BLaER1 treated with 17β-estradiol and CSF1 and Interleukin-3, amounts not matched to agents 10 nM and 100 nM (cell line): ENCODE data around the gene ADAMTS2.

Source experiments
- H3K27ac ChIP-seq, 11 experiments: shearing (Covaris generic); formaldehyde crosslinking; 2 replicates each; pipeline ENCODE4 v1.8.1; 2022
- H3K27me3 ChIP-seq, 11 experiments: shearing (Covaris generic); formaldehyde crosslinking; 2 replicates each; pipeline ENCODE4 v1.8.1; 2022
- H3K36me3 ChIP-seq, 11 experiments: shearing (Covaris generic); formaldehyde crosslinking; 2 replicates each; pipeline ENCODE4 v1.8.1; 2022
- H3K4me1 ChIP-seq, 10 experiments: shearing (Covaris generic); formaldehyde crosslinking; 2 replicates each; pipeline ENCODE4 v1.8.1; 2022
- H3K4me2 ChIP-seq, 11 experiments: shearing (Covaris generic); formaldehyde crosslinking; 2 replicates each; pipeline ENCODE4 v1.8.1; 2022
- H3K4me3 ChIP-seq, 10 experiments: shearing (Covaris generic); formaldehyde crosslinking; 2 replicates each; pipeline ENCODE4 v1.8.1; 2022
- H3K9ac ChIP-seq, 11 experiments: shearing (Covaris generic); formaldehyde crosslinking; 2 replicates each; pipeline ENCODE4 v1.8.1; 2022
- H3K9me3 ChIP-seq, 11 experiments: shearing (Covaris generic); formaldehyde crosslinking; replicated peaks in 1 of 11; 2 replicates each; pipeline ENCODE4 v1.8.1; 2022
- H4K20me1 ChIP-seq, 11 experiments: shearing (Covaris generic); formaldehyde crosslinking; 2 replicates each; pipeline ENCODE4 v1.8.1; 2022
- Cebpa-rat ChIP-seq, 11 experiments: shearing (Covaris generic); IDR thresholded peaks; 2 replicates each; pipeline ENCODE4 v1.8.1; 2022

Gene ADAMTS2

DNA sequence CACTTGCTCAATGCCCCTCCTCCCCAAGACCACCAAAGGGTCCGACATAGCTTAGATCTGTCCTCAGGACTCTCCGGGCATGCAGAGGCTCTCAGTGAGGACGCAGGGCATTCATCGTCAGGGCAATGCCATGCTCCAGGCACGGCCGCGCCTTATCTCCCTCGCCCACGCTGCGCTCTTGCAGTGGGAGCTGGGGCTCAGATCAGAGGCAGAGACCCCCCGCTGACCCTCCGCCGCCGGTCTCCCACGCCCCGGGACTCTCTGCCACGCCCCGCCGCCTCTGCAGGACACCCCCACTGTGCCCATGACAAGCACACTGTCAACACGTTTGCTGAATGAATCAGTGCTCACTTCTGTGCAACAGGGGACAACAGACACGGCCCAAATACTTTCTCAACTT lies 140.7 kb downstream of the ADAMTS2 start:
- no peak overlapping the region for H3K27ac ChIP-seq
- H3K36me3 ChIP-seq, result no peaks in the 10 kb centered on the region
- TF ChIP-seq Cebpa-rat (IDR thresholded peaks at IDR 0.05), result no peak
- H3K4me1 ChIP-seq, result peaks cover 0 to 4% (median 0%) of the 10 kb centered on the region in 10 experiments; a peak in 3 of 20 replicates
- H3K9ac ChIP-seq, result no peak overlapping the region
- H3K9me3 ChIP-seq, result no peaks in the 10 kb centered on the region
- H4K20me1 ChIP-seq, result no peaks in the 10 kb centered on the region
- no peaks in the 10 kb centered on the region for H3K27me3 ChIP-seq
- no peak overlapping the region for H3K4me3 ChIP-seq
- no peak overlapping the region for H3K4me2 ChIP-seq

- Histone ChIP-seq H3K36me3 (no peaks in the 10 kb centered on the region), H3K4me2 (no peak overlapping the region), H3K9ac (no peak overlapping the region), H4K20me1 (no peaks in the 10 kb centered on the region), H3K9me3 (no peaks in the 10 kb centered on the region), H3K4me1 (peaks cover 0 to 4% (median 0%) of the 10 kb centered on the region in 10 experiments; a peak in 1 of 20 replicates), H3K27me3 (no peaks in the 10 kb centered on the region), H3K4me3 (no peak overlapping the region), H3K27ac (no peak overlapping the region)
- TF ChIP-seq Cebpa-rat (IDR thresholded peaks at IDR 0.05), result no peak
Measured at GRCh38 chr5:179203248-179203647, 142.0 kb downstream of the ADAMTS2 start.

DNA sequence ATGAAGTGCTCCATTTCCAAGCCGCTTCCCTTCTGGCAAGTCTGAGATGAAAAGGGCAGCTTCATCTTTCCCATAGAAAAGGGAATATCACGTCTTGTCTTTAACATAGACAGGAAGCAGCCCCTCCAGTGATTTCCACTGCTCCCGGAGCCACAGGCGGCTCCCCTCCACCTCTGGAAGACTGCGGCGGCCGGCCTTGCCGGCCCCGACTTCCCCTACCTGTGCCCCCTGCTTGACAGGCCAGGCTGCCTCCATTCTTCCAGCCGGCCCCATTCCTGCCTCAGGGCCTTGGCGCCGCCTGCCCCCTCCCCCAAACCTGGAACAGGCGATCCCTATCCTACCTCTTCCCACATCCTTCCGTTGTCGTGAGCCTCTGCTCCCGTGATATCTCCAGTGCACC lies 143.3 kb downstream of the ADAMTS2 start:
- H3K27me3 ChIP-seq, result no peaks in the 10 kb centered on the region
- no peaks in the 10 kb centered on the region for H3K36me3 ChIP-seq
- no peak overlapping the region for H3K4me2 ChIP-seq
- TF ChIP-seq Cebpa-rat (IDR thresholded peaks at IDR 0.05), result no peak
- H3K9ac ChIP-seq, result no peak overlapping the region
- H3K4me1 ChIP-seq, result peaks cover 0 to 4% (median 0%) of the 10 kb centered on the region in 10 experiments; a peak in 1 of 20 replicates
- H3K9me3 ChIP-seq, result no peaks in the 10 kb centered on the region
- no peak overlapping the region for H3K4me3 ChIP-seq
- H4K20me1 ChIP-seq, result no peaks in the 10 kb centered on the region
- no peak overlapping the region for H3K27ac ChIP-seq

- no peaks in the 10 kb centered on the region for H3K27me3 ChIP-seq
Measured at GRCh38 chr5:179199246-179199645, 146.0 kb downstream of the ADAMTS2 start.

DNA sequence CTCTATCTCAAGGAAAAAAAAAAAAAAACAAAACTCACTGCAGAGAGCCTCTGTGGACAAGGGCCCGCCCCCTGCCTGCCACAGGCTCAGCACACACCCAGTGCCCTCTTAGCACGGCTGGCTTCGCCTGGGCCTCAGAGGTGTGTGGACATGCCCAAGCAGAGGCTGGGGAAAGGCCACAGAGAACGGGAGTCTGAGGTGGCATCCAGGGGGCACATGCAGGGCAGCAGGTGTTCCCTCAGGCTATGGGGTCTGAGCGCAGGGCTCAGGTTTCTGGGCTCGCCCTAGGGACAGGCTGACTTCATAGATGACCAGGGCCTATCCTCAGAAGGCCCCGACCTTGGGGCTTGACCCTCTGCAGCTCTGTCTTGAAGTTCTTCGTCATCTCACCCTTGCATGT lies 146.4 kb downstream of the ADAMTS2 start:
- H3K9me3 ChIP-seq, result no peaks in the 10 kb centered on the region
- H3K4me2 ChIP-seq, result no peak overlapping the region
- no peaks in the 10 kb centered on the region for H4K20me1 ChIP-seq
- H3K36me3 ChIP-seq, result no peaks in the 10 kb centered on the region
- H3K9ac ChIP-seq, result no peak overlapping the region
- no peaks in the 10 kb centered on the region for H3K27me3 ChIP-seq
- TF ChIP-seq Cebpa-rat (IDR thresholded peaks at IDR 0.05), result no peak
- peaks cover 0 to 4% (median 0%) of the 10 kb centered on the region in 10 experiments; a peak in 1 of 20 replicates for H3K4me1 ChIP-seq
- no peak overlapping the region for H3K27ac ChIP-seq
- H3K4me3 ChIP-seq, result no peak overlapping the region

More at GRCh38 chr5:179199246-179199645, 146.0 kb downstream of the ADAMTS2 start:
- H3K4me3 ChIP-seq, result no peak overlapping the region
- no peak for TF ChIP-seq Cebpa-rat (IDR thresholded peaks at IDR 0.05)
- H3K9ac ChIP-seq, result no peak overlapping the region
- H4K20me1 ChIP-seq, result no peaks in the 10 kb centered on the region
- no peak overlapping the region for H3K4me2 ChIP-seq
- no peaks in the 10 kb centered on the region for H3K9me3 ChIP-seq
- H3K27ac ChIP-seq, result no peak overlapping the region
- peaks cover 0 to 4% (median 0%) of the 10 kb centered on the region in 10 experiments; a peak in 1 of 20 replicates for H3K4me1 ChIP-seq
- no peaks in the 10 kb centered on the region for H3K36me3 ChIP-seq

- no peak for TF ChIP-seq Cebpa-rat (IDR thresholded peaks at IDR 0.05)
- no peaks in the 10 kb centered on the region for H3K27me3 ChIP-seq
Measured at GRCh38 chr5:179196405-179197079, 148.7 kb downstream of the ADAMTS2 start.

GRCh38 chr5:179195561-179196404 lies 149.5 kb downstream of the ADAMTS2 start:
- peaks cover 0 to 8% (median 4%) of the 10 kb centered on the region in 10 experiments; a peak in 8 of 20 replicates for H3K4me1 ChIP-seq
- H3K9ac ChIP-seq, result no peak overlapping the region
- H3K27ac ChIP-seq, result no peak overlapping the region
- H3K27me3 ChIP-seq, result no peaks in the 10 kb centered on the region
- no peaks in the 10 kb centered on the region for H3K9me3 ChIP-seq
- H4K20me1 ChIP-seq, result no peaks in the 10 kb centered on the region
- H3K4me2 ChIP-seq, result no peak overlapping the region
- TF ChIP-seq Cebpa-rat (IDR thresholded peaks at IDR 0.05), result no peak
- no peak overlapping the region for H3K4me3 ChIP-seq
- no peaks in the 10 kb centered on the region for H3K36me3 ChIP-seq

More at GRCh38 chr5:179196405-179197079, 148.7 kb downstream of the ADAMTS2 start:
- Histone ChIP-seq H3K9ac (no peak overlapping the region), H3K4me2 (no peak overlapping the region), H3K36me3 (no peaks in the 10 kb centered on the region), H3K4me1 (peaks cover 0 to 8% (median 4%) of the 10 kb centered on the region in 10 experiments; a peak in 8 of 20 replicates), H3K9me3 (no peaks in the 10 kb centered on the region), H3K27ac (no peak overlapping the region), H3K4me3 (no peak overlapping the region), H4K20me1 (no peaks in the 10 kb centered on the region)

- no peak for TF ChIP-seq Cebpa-rat (IDR thresholded peaks at IDR 0.05)
- H3K27ac ChIP-seq, result no peak overlapping the region
- no peaks in the 10 kb centered on the region for H3K27me3 ChIP-seq
- no peak overlapping the region for H3K4me2 ChIP-seq
- H3K4me3 ChIP-seq, result no peak overlapping the region
- no peak overlapping the region for H3K9ac ChIP-seq
- no peaks in the 10 kb centered on the region for H3K9me3 ChIP-seq
- no peaks in the 10 kb centered on the region for H3K36me3 ChIP-seq
- H3K4me1 ChIP-seq, result peaks cover 0 to 8% (median 2%) of the 10 kb centered on the region in 10 experiments; a peak in 7 of 20 replicates
- no peaks in the 10 kb centered on the region for H4K20me1 ChIP-seq
Measured at GRCh38 chr5:179194941-179195381, 150.3 kb downstream of the ADAMTS2 start.

GRCh38 chr5:179194201-179194910 lies 150.9 kb downstream of the ADAMTS2 start:
- no peak overlapping the region for H3K4me2 ChIP-seq
- no peaks in the 10 kb centered on the region for H3K27me3 ChIP-seq
- H3K27ac ChIP-seq, result no peak overlapping the region
- TF ChIP-seq Cebpa-rat (IDR thresholded peaks at IDR 0.05), result no peak
- H3K4me1 ChIP-seq, result peaks cover 0 to 8% (median 2%) of the 10 kb centered on the region in 10 experiments; a peak in 7 of 20 replicates
- no peaks in the 10 kb centered on the region for H3K9me3 ChIP-seq
- H4K20me1 ChIP-seq, result no peaks in the 10 kb centered on the region
- H3K4me3 ChIP-seq, result no peak overlapping the region
- H3K9ac ChIP-seq, result no peak overlapping the region
- no peaks in the 10 kb centered on the region for H3K36me3 ChIP-seq
